Endodermal cell (in vitro differentiated cells): ENCODE results near the gene OR52I2. TPM values are rescaled to one million over a fixed set of nuclear protein-coding genes. Genes with fewer than 3 reads are reported as not detected.

Experiments used
- DNase-seq: peaks from one replicate; pipeline ENCODE4 v3.0.0-alpha.2; 2017
- H3K27ac ChIP-seq: 2 replicates; pipeline ENCODE4 v1.5.1; 2013; ENCODE audit warnings: mild to moderate bottlenecking, low read depth, low read length, moderate library complexity
- H3K27me3 ChIP-seq: 2 replicates; pipeline ENCODE4 v1.6.1; 2013; ENCODE audit warnings: mild to moderate bottlenecking, low read length, moderate library complexity; ENCODE audit not compliant: insufficient read depth, control insufficient read depth, poor library complexity, severe bottlenecking
- H3K36me3 ChIP-seq: 2 replicates; pipeline ENCODE4 v1.7.0; 2013; ENCODE audit warnings: mild to moderate bottlenecking, low read length, moderate library complexity; ENCODE audit not compliant: control insufficient read depth, insufficient read depth
- H3K4me1 ChIP-seq: one replicate; pipeline ENCODE4 v1.7.0; 2013; ENCODE audit warnings: low read length; ENCODE audit not compliant: control insufficient read depth, insufficient read depth
- H3K4me3 ChIP-seq: 2 replicates; pipeline ENCODE4 v1.5.1; 2013; ENCODE audit warnings: mild to moderate bottlenecking, low read length, moderate library complexity
- H3K9ac ChIP-seq: 2 replicates; pipeline ENCODE4 v1.6.1; 2013; ENCODE audit warnings: mild to moderate bottlenecking, low read length, moderate library complexity; ENCODE audit not compliant: poor library complexity, severe bottlenecking; ENCODE audit errors: extremely low read depth
- H3K9me3 ChIP-seq: 2 replicates; pipeline ENCODE4 v1.6.1; 2013; ENCODE audit warnings: mild to moderate bottlenecking, low read length, moderate library complexity; ENCODE audit not compliant: control insufficient read depth
- H3K27ac Mint-ChIP-seq: 2 replicates; pipeline ENCODE4 v1.8.0; 2020; ENCODE audit warnings: mixed read lengths
- H3K27me3 Mint-ChIP-seq: 2 replicates; pipeline ENCODE4 v1.8.0; 2021; ENCODE audit warnings: mild to moderate bottlenecking, mixed read lengths; ENCODE audit not compliant: insufficient read depth
- H3K36me3 Mint-ChIP-seq: 2 replicates; pipeline ENCODE4 v1.8.0; 2020; ENCODE audit warnings: low read depth, mixed read lengths
- H3K4me1 Mint-ChIP-seq: 2 replicates; pipeline ENCODE4 v1.8.0; 2020; ENCODE audit warnings: mixed read lengths
- H3K4me3 Mint-ChIP-seq: 2 replicates; pipeline ENCODE4 v1.8.0; 2020; ENCODE audit warnings: mild to moderate bottlenecking, moderate library complexity, mixed read lengths
- H3K9me3 Mint-ChIP-seq: 2 replicates; pipeline ENCODE4 v1.8.0; 2020; ENCODE audit warnings: mild to moderate bottlenecking, mixed read lengths
- CTCF ChIP-seq: fragments of 200-600 bp; sonication (generic); conservative IDR thresholded peaks from 2 replicates; pipeline ENCODE4 v1.5.0; 2021; ENCODE audit warnings: antibody characterized with exemption, mild to moderate bottlenecking
- WGBS, 2 experiments: methylation state at CpG; one replicate each; pipeline versions ENCODE4 v1.1.5 to v1.1.7; 2013; ENCODE audit warnings: missing lambda C conversion rate in 2 of 2, mixed read lengths in 1 of 2; ENCODE audit not compliant: insufficient coverage in 1 of 2, insufficient read length in 1 of 2; 5-methylcytosine and 5-hydroxymethylcytosine counted together
- total RNA-seq, 2 donors: library from RNA; stranded (reverse); fragmentation: NEBNext Ultra II Directional in 1 of 2; extraction: Animal tissue kit (Norgen Biotek cat#: 25700) in 1 of 2; gene quantifications; 2 replicates in 1 of 2; 3 replicates in 1 of 2; pipeline ENCODE4 v1.2.1, GENCODE V29; 2021

The OR52I2 gene
- total RNA-seq, 2 donors from 2014 or later = not detected

GRCh38 chr11:4547416-4547815 is 34.1 kb upstream of the OR52I2 start:
- DNase-seq = no peak
- 74 to 87% methylated on average over 3 to 4 of the region's 4 CpGs for WGBS, 2 experiments
- H3K4me3 ChIP-seq = no peak overlapping the region
- Mint-ChIP-seq H3K9me3 (peaks cover 6% of the 10 kb centered on the region), H3K4me1 (no peaks in the 10 kb centered on the region), H3K4me3 (no peak overlapping the region), H3K27ac (no peak overlapping the region), H3K36me3 (no peaks in the 10 kb centered on the region), H3K27me3 (peaks cover 7% of the 10 kb centered on the region)
- H3K27me3 ChIP-seq = no peaks in the 10 kb centered on the region
- no peak for TF ChIP-seq CTCF
- no peak overlapping the region for H3K9ac ChIP-seq
- no peaks in the 10 kb centered on the region for H3K9me3 ChIP-seq
- H3K4me1 ChIP-seq = no peaks in the 10 kb centered on the region
- H3K27ac ChIP-seq = no peak overlapping the region
- H3K36me3 ChIP-seq = no peaks in the 10 kb centered on the region

GRCh38 chr11:4551346-4551979 is 30.1 kb upstream of the OR52I2 start:
- peak; percentile 72 for TF ChIP-seq CTCF
- no peaks in the 10 kb centered on the region for H3K9me3 ChIP-seq
- Mint-ChIP-seq H3K27ac (no peak overlapping the region), H3K9me3 (peaks cover 12% of the 10 kb centered on the region), H3K27me3 (peaks cover 9% of the 10 kb centered on the region), H3K4me3 (no peak overlapping the region), H3K4me1 (no peaks in the 10 kb centered on the region), H3K36me3 (no peaks in the 10 kb centered on the region)
- WGBS, 2 experiments = 71 to 86% methylated on average over 6 to 8 of the region's 8 CpGs
- H3K27me3 ChIP-seq = no peaks in the 10 kb centered on the region
- DNase-seq = peak; percentile 50
- H3K4me1 ChIP-seq = no peaks in the 10 kb centered on the region
- H3K4me3 ChIP-seq = no peak overlapping the region
- no peak overlapping the region for H3K27ac ChIP-seq
- H3K36me3 ChIP-seq = no peaks in the 10 kb centered on the region
- no peak overlapping the region for H3K9ac ChIP-seq

GRCh38 chr11:4559527-4560440 is 21.8 kb upstream of the OR52I2 start:
- no peak for TF ChIP-seq CTCF
- H3K4me1 Mint-ChIP-seq = no peaks in the 10 kb centered on the region
- H3K27me3 Mint-ChIP-seq = no peaks in the 10 kb centered on the region
- H3K9me3 Mint-ChIP-seq = peaks cover 14% of the 10 kb centered on the region
- peaks cover 6% of the 10 kb centered on the region for H3K9me3 ChIP-seq
- H3K36me3 ChIP-seq = no peaks in the 10 kb centered on the region
- no peaks in the 10 kb centered on the region for H3K4me1 ChIP-seq
- no peaks in the 10 kb centered on the region for H3K36me3 Mint-ChIP-seq
- H3K27ac ChIP-seq = no peak overlapping the region
- no peak overlapping the region for H3K27ac Mint-ChIP-seq
- H3K4me3 Mint-ChIP-seq = no peak overlapping the region
- no peaks in the 10 kb centered on the region for H3K27me3 ChIP-seq
- DNase-seq = no peak
- H3K9ac ChIP-seq = no peak overlapping the region
- no peak overlapping the region for H3K4me3 ChIP-seq
- WGBS, 2 experiments = 78 to 84% methylated on average over 5 to 8 of the region's 8 CpGs
